ENCODE measurements around the gene EXOC3L1. TPM values are rescaled to one million over a fixed set of nuclear protein-coding genes. Genes with fewer than 3 reads are reported as not detected.

EXOC3L1 gene
- polyA plus RNA-seq, 3 donors: 4.3 to 6.3 (median 6.1) TPM

- DNase-seq (ENCODE audit: extremely low read depth in 1 of 11, low read depth in 9 of 11, low spot score in 4 of 11): no peak
Measured at GRCh38 chr16:67156143-67156844, 33.6 kb downstream of the EXOC3L1 start.

GRCh38 chr16:67155295-67156142 is 34.4 kb downstream of the EXOC3L1 start:
- DNase-seq (ENCODE audit: extremely low read depth in 1 of 11, low read depth in 9 of 11, low spot score in 4 of 11): no peak

- DNase-seq (ENCODE audit: extremely low read depth in 1 of 11, low read depth in 9 of 11, low spot score in 4 of 11): no peak
Measured at GRCh38 chr16:67154578-67155294, 35.2 kb downstream of the EXOC3L1 start.

- DNase-seq (ENCODE audit: extremely low read depth in 1 of 11, low read depth in 9 of 11, low spot score in 4 of 11): no peak
Measured at GRCh38 chr16:67151431-67152097, 38.4 kb downstream of the EXOC3L1 start.

GRCh38 chr16:67150833-67151396 is 39.0 kb downstream of the EXOC3L1 start, which contains the start of gene B3GNT9:
Gene B3GNT9 (minus strand): TSS chr16:67150998. CDS start chr16:67150485, 513 bp downstream.
- DNase-seq (ENCODE audit: extremely low read depth in 1 of 11, low read depth in 9 of 11, low spot score in 4 of 11): no peak

- peak in 1 of 11 donors; percentile 67 for DNase-seq (ENCODE audit: extremely low read depth in 1 of 11, low read depth in 9 of 11, low spot score in 4 of 11)
Measured at GRCh38 chr16:67150047-67150832, 39.7 kb downstream of the EXOC3L1 start.

GRCh38 chr16:67149276-67150046 is 40.5 kb downstream of the EXOC3L1 start:
- DNase-seq (ENCODE audit: extremely low read depth in 1 of 11, low read depth in 9 of 11, low spot score in 4 of 11): no peak

- DNase-seq (ENCODE audit: extremely low read depth in 1 of 11, low read depth in 9 of 11, low spot score in 4 of 11): no peak
Measured at GRCh38 chr16:67148656-67149275, 41.2 kb downstream of the EXOC3L1 start.

GRCh38 chr16:67148221-67148620 is 41.7 kb downstream of the EXOC3L1 start:
- DNase-seq (ENCODE audit: extremely low read depth in 1 of 11, low read depth in 9 of 11, low spot score in 4 of 11): no peak

GRCh38 chr16:67147437-67148140 is 42.3 kb downstream of the EXOC3L1 start:
- no peak for DNase-seq (ENCODE audit: extremely low read depth in 1 of 11, low read depth in 9 of 11, low spot score in 4 of 11)

GRCh38 chr16:67146523-67147357 is 43.2 kb downstream of the EXOC3L1 start:
- DNase-seq (ENCODE audit: extremely low read depth in 1 of 11, low read depth in 9 of 11, low spot score in 4 of 11): no peak

- DNase-seq (ENCODE audit: extremely low read depth in 1 of 11, low read depth in 9 of 11, low spot score in 4 of 11): no peak
Measured at GRCh38 chr16:67145746-67146145, 44.2 kb downstream of the EXOC3L1 start.

GRCh38 chr16:67144943-67145342 is 45.0 kb downstream of the EXOC3L1 start:
- DNase-seq (ENCODE audit: extremely low read depth in 1 of 11, low read depth in 9 of 11, low spot score in 4 of 11): no peak

- DNase-seq (ENCODE audit: extremely low read depth in 1 of 11, low read depth in 9 of 11, low spot score in 4 of 11): no peak
Measured at GRCh38 chr16:67142342-67142741, 47.6 kb downstream of the EXOC3L1 start.

GRCh38 chr16:67141391-67141790 is 48.5 kb downstream of the EXOC3L1 start:
- DNase-seq (ENCODE audit: extremely low read depth in 1 of 11, low read depth in 9 of 11, low spot score in 4 of 11): no peak

All from renal cortex interstitium (tissue), 11 donors.